Activated naive CD8-positive, alpha-beta T cell treated with anti-CD3 and anti-CD28 coated beads, Interleukin-2, amount 10 ng/mL, durations not matched to agents 7 days and 5 days (primary cell): ENCODE data around the gene ZFYVE9. TPM values are rescaled to one million over a fixed set of nuclear protein-coding genes. Genes with fewer than 3 reads are reported as not detected.
"Not testable (repeated sequence)": the region's sequence is repeated elsewhere in the genome, so short reads cannot be mapped to it uniquely, and the experiment has no call there.

Experiments used
- ATAC-seq: fragments of 150-1000 bp; cut with Tn5 transposase; one replicate; pipeline ENCODE4 v1.10.0; 2021; ENCODE audit warnings: low read depth, moderate library complexity
- POLR2A ChIA-PET: fragments of 350-600 bp; sonication (Branson Sonifier 250); formaldehyde crosslinking; loops from one replicate; lab custom pipeline; 2021; ENCODE audit warnings: antibody characterized with exemption; lab: Charles Lee
- DNase-seq: peaks from one replicate; pipeline ENCODE4 v3.0.0; 2021
- H3K27ac Mint-ChIP-seq: one replicate; pipeline ENCODE4 v1.8.0; 2022; ENCODE audit warnings: mild to moderate bottlenecking, mixed read lengths
- H3K27me3 Mint-ChIP-seq: one replicate; pipeline ENCODE4 v1.8.0; 2022; ENCODE audit warnings: mild to moderate bottlenecking, moderate library complexity, mixed read lengths
- H3K36me3 Mint-ChIP-seq: one replicate; pipeline ENCODE4 v1.8.0; 2021; ENCODE audit warnings: mild to moderate bottlenecking, mixed read lengths
- H3K4me1 Mint-ChIP-seq: one replicate; pipeline ENCODE4 v1.8.0; 2021; ENCODE audit warnings: mixed read lengths
- H3K4me3 Mint-ChIP-seq: one replicate; pipeline ENCODE4 v1.8.0; 2022; ENCODE audit warnings: mild to moderate bottlenecking, moderate library complexity, mixed read lengths
- H3K9me3 Mint-ChIP-seq: one replicate; pipeline ENCODE4 v1.8.0; 2021; ENCODE audit warnings: mixed read lengths
- total RNA-seq, 2 experiments: library from RNA; stranded (reverse); gene quantifications; one replicate each; pipeline ENCODE4 v1.2.3, GENCODE V29; 2021

Gene ZFYVE9
- total RNA-seq, 2 experiments from 2014 or later, result 4.5 to 5.5 TPM

GRCh38 chr1:52369851-52370250 is 228.0 kb downstream of the ZFYVE9 start:
- H3K27me3 Mint-ChIP-seq, H3K27ac Mint-ChIP-seq, H3K4me3 Mint-ChIP-seq, ATAC-seq, POLR2A ChIA-PET, DNase-seq, H3K9me3 Mint-ChIP-seq: not testable (repeated sequence)
- Mint-ChIP-seq H3K4me1 (peaks cover 23% of the 10 kb centered on the region), H3K36me3 (peaks cover 26% of the 10 kb centered on the region)

DNA sequence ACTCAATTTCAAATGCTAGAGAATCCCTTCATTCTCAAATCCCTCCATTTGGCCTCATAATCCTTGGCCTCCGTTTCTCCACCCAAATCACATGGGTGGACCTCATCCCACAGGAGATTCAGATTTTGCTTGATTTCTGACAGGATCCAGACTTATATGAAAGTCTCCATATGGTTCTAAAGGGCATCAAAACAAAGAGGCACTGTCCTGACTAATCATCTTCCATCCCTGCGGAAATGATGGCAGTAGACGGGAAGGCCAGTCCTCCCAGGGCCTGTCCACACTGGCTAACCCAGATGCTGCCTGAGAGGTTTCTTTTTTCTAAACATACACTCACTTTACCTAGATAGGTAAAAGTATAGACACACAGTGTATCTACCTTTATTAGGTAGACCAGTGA is 243.5 kb downstream of the ZFYVE9 start:
- DNase-seq, result no peak
- H3K27ac Mint-ChIP-seq, result no peak overlapping the region
- no peaks in the 10 kb centered on the region for H3K27me3 Mint-ChIP-seq
- peaks cover 34% of the 10 kb centered on the region for H3K36me3 Mint-ChIP-seq
- no peak overlapping the region for H3K4me3 Mint-ChIP-seq
- no peak for ATAC-seq
- no peaks in the 10 kb centered on the region for H3K9me3 Mint-ChIP-seq
- no peaks in the 10 kb centered on the region for H3K4me1 Mint-ChIP-seq
- POLR2A ChIA-PET, result no interaction called here

GRCh38 chr1:52386458-52386857 is 244.6 kb downstream of the ZFYVE9 start:
- no peak overlapping the region for H3K4me3 Mint-ChIP-seq
- DNase-seq, result no peak
- H3K9me3 Mint-ChIP-seq, result no peaks in the 10 kb centered on the region
- peaks cover 2% of the 10 kb centered on the region for H3K4me1 Mint-ChIP-seq
- POLR2A ChIA-PET, result no interaction called here
- no peak for ATAC-seq
- peaks cover 34% of the 10 kb centered on the region for H3K36me3 Mint-ChIP-seq
- no peak overlapping the region for H3K27ac Mint-ChIP-seq
- no peaks in the 10 kb centered on the region for H3K27me3 Mint-ChIP-seq

- peaks cover 8% of the 10 kb centered on the region for H3K4me1 Mint-ChIP-seq
- no peaks in the 10 kb centered on the region for H3K27me3 Mint-ChIP-seq
- DNase-seq (no peak), ATAC-seq (no peak)
- H3K4me3 Mint-ChIP-seq, result no peak overlapping the region
- no peak overlapping the region for H3K27ac Mint-ChIP-seq
- no peaks in the 10 kb centered on the region for H3K9me3 Mint-ChIP-seq
- POLR2A ChIA-PET, result interaction anchor here (0.6 to 1.7 kb wide), 2 partner anchors 11 to 298 kb away, joined by 3 to 5 read pairs; partner anchors contain the start of genes ORC1 and PRPF38A
- peaks cover 47% of the 10 kb centered on the region for H3K36me3 Mint-ChIP-seq
Measured at GRCh38 chr1:52393174-52393573, 251.3 kb downstream of the ZFYVE9 start.

Other genes with a start within 250 kb of the ZFYVE9 start
- gene RAB3B, start 151.4 kb upstream of the ZFYVE9 start, total RNA-seq, result under 1 TPM; 0.03 to 0.06 TPM
- 10 to 100 TPM; 12.5 to 14.6 TPM for gene KTI12, start 108.3 kb upstream of the ZFYVE9 start, total RNA-seq
- 10 to 100 TPM; 43.1 to 44.4 TPM for gene TXNDC12, start 86.9 kb upstream of the ZFYVE9 start, total RNA-seq
- 10 to 100 TPM; 31.4 to 41.0 TPM for gene BTF3L4, start 85.8 kb upstream of the ZFYVE9 start, total RNA-seq
- 10 to 100 TPM; 69.3 to 75.6 TPM for gene CC2D1B, start 224.1 kb downstream of the ZFYVE9 start, total RNA-seq